Neural cell (in vitro differentiated cells): ENCODE results near the gene KIR2DL4.

Experiments used
- CTCF ChIP-seq: fragments of 450-650 bp; IDR thresholded peaks from 2 replicates; pipeline ENCODE4 v1.5.1; 2014; ENCODE audit warnings: antibody characterized with exemption, mild to moderate bottlenecking, moderate library complexity; ENCODE audit not compliant: poor library complexity, severe bottlenecking
- EP300 ChIP-seq: fragments of 450-650 bp; conservative IDR thresholded peaks from 2 replicates; pipeline ENCODE4 v1.6.1; 2014; ENCODE audit warnings: antibody characterized with exemption, mild to moderate bottlenecking, moderate library complexity; ENCODE audit not compliant: poor library complexity, severe bottlenecking
- EZH2 ChIP-seq: fragments of 200-600, 300-800 bp; shearing (Covaris generic), sonication (generic); IDR thresholded peaks from 2 replicates; pipeline ENCODE4 v1.6.1; 2014; ENCODE audit warnings: antibody characterized with exemption, low read length, borderline replicate concordance, mild to moderate bottlenecking; ENCODE audit not compliant: insufficient read depth, poor library complexity, severe bottlenecking
- MXI1 ChIP-seq: fragments of 450-650 bp; conservative IDR thresholded peaks from 2 replicates; pipeline ENCODE4 v1.6.1; 2014; ENCODE audit warnings: antibody characterized with exemption, mild to moderate bottlenecking; ENCODE audit not compliant: poor library complexity, severe bottlenecking
- POLR2AphosphoS5 ChIP-seq: IDR thresholded peaks from 2 replicates; pipeline ENCODE4 v1.6.1; 2012
- RAD21 ChIP-seq: fragments of 450-650 bp; conservative IDR thresholded peaks from 2 replicates; pipeline ENCODE4 v1.6.1; 2014; ENCODE audit warnings: antibody characterized with exemption, mild to moderate bottlenecking, moderate library complexity
- SMC3 ChIP-seq: fragments of 450-650 bp; conservative IDR thresholded peaks from 2 replicates; pipeline ENCODE4 v1.6.1; 2014; ENCODE audit warnings: antibody characterized with exemption, mild to moderate bottlenecking, moderate library complexity; ENCODE audit not compliant: poor library complexity
- TAF1 ChIP-seq: IDR thresholded peaks from 2 replicates; pipeline ENCODE4 v1.6.1; 2012; ENCODE audit warnings: low read depth
- TF ChIP-seq, protein P1 (sequence below): IDR thresholded peaks from 2 replicates; pipeline ENCODE4 v1.6.1; 2012; ENCODE audit warnings: borderline replicate concordance

- TF ChIP-seq EZH2 (no peak), CTCF (no peak), TAF1 (no peak), EP300 (no peak), POLR2AphosphoS5 (no peak), RAD21 (no peak), MXI1 (no peak), SMC3 (no peak)
- TF ChIP-seq, protein P1, sequence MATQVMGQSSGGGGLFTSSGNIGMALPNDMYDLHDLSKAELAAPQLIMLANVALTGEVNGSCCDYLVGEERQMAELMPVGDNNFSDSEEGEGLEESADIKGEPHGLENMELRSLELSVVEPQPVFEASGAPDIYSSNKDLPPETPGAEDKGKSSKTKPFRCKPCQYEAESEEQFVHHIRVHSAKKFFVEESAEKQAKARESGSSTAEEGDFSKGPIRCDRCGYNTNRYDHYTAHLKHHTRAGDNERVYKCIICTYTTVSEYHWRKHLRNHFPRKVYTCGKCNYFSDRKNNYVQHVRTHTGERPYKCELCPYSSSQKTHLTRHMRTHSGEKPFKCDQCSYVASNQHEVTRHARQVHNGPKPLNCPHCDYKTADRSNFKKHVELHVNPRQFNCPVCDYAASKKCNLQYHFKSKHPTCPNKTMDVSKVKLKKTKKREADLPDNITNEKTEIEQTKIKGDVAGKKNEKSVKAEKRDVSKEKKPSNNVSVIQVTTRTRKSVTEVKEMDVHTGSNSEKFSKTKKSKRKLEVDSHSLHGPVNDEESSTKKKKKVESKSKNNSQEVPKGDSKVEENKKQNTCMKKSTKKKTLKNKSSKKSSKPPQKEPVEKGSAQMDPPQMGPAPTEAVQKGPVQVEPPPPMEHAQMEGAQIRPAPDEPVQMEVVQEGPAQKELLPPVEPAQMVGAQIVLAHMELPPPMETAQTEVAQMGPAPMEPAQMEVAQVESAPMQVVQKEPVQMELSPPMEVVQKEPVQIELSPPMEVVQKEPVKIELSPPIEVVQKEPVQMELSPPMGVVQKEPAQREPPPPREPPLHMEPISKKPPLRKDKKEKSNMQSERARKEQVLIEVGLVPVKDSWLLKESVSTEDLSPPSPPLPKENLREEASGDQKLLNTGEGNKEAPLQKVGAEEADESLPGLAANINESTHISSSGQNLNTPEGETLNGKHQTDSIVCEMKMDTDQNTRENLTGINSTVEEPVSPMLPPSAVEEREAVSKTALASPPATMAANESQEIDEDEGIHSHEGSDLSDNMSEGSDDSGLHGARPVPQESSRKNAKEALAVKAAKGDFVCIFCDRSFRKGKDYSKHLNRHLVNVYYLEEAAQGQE: no peak
Measured at GRCh38 chr19:54791476-54791875, 11.9 kb upstream of the KIR2DL4 start.
